HCT116 (cell line): Measurements from ENCODE around the gene MYLK. TPM values are rescaled to one million over a fixed set of nuclear protein-coding genes. Genes with fewer than 3 reads are reported as not detected.

Experiments
- ATAC-seq: fragments of 200-7000 bp; cut with Tn5 transposase; 2 replicates; pipeline ENCODE4 v1.9.1; 2020; ENCODE audit warnings: mild to moderate bottlenecking, moderate library complexity
- BruUV-seq: library from RNA; stranded (reverse); fragments of 400-500 nt; replicated peaks from 2 replicates; lab custom pipeline; 2021; lab: Mats Ljungman, UMichigan
- CTCF ChIA-PET: fragments of 300-600 bp; sonication (Branson Sonifier 250); formaldehyde crosslinking; loops from one replicate; lab custom pipeline; 2021; ENCODE audit warnings: antibody characterized with exemption; lab: Charles Lee
- POLR2A ChIA-PET: fragments of 300-600, 350-600 bp; sonication (Branson Sonifier 250); formaldehyde crosslinking; loops from one replicate; lab custom pipeline; 2021; ENCODE audit warnings: antibody characterized with exemption; lab: Charles Lee
- RAD21 ChIA-PET, 2 experiments: fragments of 300-600 bp; sonication (Branson Sonifier 250); formaldehyde crosslinking; loops; one replicate each; lab custom pipeline; 2023; ENCODE audit warnings: low total read pairs in 2 of 2; ENCODE audit not compliant: uncharacterized antibody in 2 of 2, unreplicated experiment in 2 of 2, low non-redundant PET in 1 of 2; lab: Charles Lee
- DNase-seq: peaks from one replicate; pipeline ENCODE4 v3.0.0-alpha.2; 2010; ENCODE audit warnings: low read depth, low spot score
- H2AFZ ChIP-seq: fragments of 200-600 bp; shearing (Covaris generic), sonication (generic); 2 replicates; pipeline ENCODE4 v1.6.1; 2017; ENCODE audit warnings: low read depth, mixed run types, mixed read lengths, antibody characterized with exemption, low read length; ENCODE audit not compliant: poor library complexity, severe bottlenecking
- H3K27ac ChIP-seq: 2 replicates; pipeline ENCODE4 v1.5.1; 2012; ENCODE audit warnings: low read depth, low read length
- H3K27me3 ChIP-seq: fragments of 200-600 bp; sonication (generic); 2 replicates; pipeline ENCODE4 v1.6.1; 2016; ENCODE audit warnings: mixed run types, low read length, mixed read lengths; ENCODE audit not compliant: insufficient read depth
- H3K36me3 ChIP-seq, 2 experiments: fragments of 200-500 bp in 1 of 2; fragments of 200-600 bp in 1 of 2; sonication (Bioruptor generic) in 1 of 2; sonication (generic) in 1 of 2; 2 replicates each; pipeline versions ENCODE4 v1.5.1 to v1.6.1; 2014 to 2016; ENCODE audit warnings: low read length in 2 of 2, inconsistent platforms in 1 of 2, mixed read lengths in 1 of 2, mixed run types in 1 of 2; ENCODE audit not compliant: insufficient read depth in 2 of 2, control insufficient read depth in 1 of 2
- H3K4me1 ChIP-seq, 2 experiments: fragments of 200-600 bp in 1 of 2; sonication (generic) in 1 of 2; 2 replicates each; pipeline versions ENCODE4 v1.5.1 to v1.6.1; 2012 to 2017; ENCODE audit warnings: low read length in 2 of 2, inconsistent platforms in 1 of 2, mild to moderate bottlenecking in 1 of 2, mixed read lengths in 1 of 2, mixed run types in 1 of 2, moderate library complexity in 1 of 2; ENCODE audit not compliant: insufficient read depth in 2 of 2, control insufficient read depth in 1 of 2
- H3K4me2 ChIP-seq: fragments of 200-600 bp; sonication (generic); 2 replicates; pipeline ENCODE4 v1.6.1; 2017; ENCODE audit warnings: mixed run types, low read length, mixed read lengths
- H3K4me3 ChIP-seq, 2 experiments: fragments of 200-600 bp in 1 of 2; sonication (generic) in 1 of 2; replicated peaks in 1 of 2; 2 replicates each; pipeline ENCODE4 v1.5.1; 2011 to 2016; ENCODE audit warnings: low read length in 2 of 2, control low read depth in 1 of 2, low read depth in 1 of 2, mild to moderate bottlenecking in 1 of 2, mixed read lengths in 1 of 2, mixed run types in 1 of 2
- H3K79me2 ChIP-seq: fragments of 200-600 bp; sonication (generic); 2 replicates; pipeline ENCODE4 v1.6.1; 2017; ENCODE audit warnings: mild to moderate bottlenecking, mixed run types, low read length, moderate library complexity, mixed read lengths; ENCODE audit not compliant: insufficient read depth
- H3K9ac ChIP-seq: fragments of 200-600 bp; sonication (generic); 2 replicates; pipeline ENCODE4 v1.6.1; 2016; ENCODE audit warnings: low read length, mixed read lengths
- H3K9me2 ChIP-seq: fragments of 200-600 bp; sonication (generic), shearing (Covaris generic); 2 replicates; pipeline ENCODE4 v1.6.1; 2017; ENCODE audit warnings: mixed run types, mild to moderate bottlenecking, moderate library complexity; ENCODE audit not compliant: insufficient read depth
- H3K9me3 ChIP-seq, 2 experiments: fragments of 200-500 bp in 1 of 2; fragments of 200-600 bp in 1 of 2; sonication (Bioruptor generic) in 1 of 2; sonication (generic) in 1 of 2; 2 replicates each; pipeline ENCODE4 v1.6.1; 2014 to 2017; ENCODE audit warnings: low read length in 2 of 2, mixed read lengths in 2 of 2, inconsistent platforms in 1 of 2, low read depth in 1 of 2, mild to moderate bottlenecking in 1 of 2, mixed run types in 1 of 2, moderate library complexity in 1 of 2; ENCODE audit not compliant: control insufficient read depth in 1 of 2, insufficient read depth in 1 of 2
- H4K20me1 ChIP-seq: fragments of 200-600 bp; sonication (generic), shearing (Covaris generic); 2 replicates; pipeline ENCODE4 v1.6.1; 2017; ENCODE audit warnings: mixed run types, mild to moderate bottlenecking, moderate library complexity; ENCODE audit not compliant: insufficient read depth
- ATF3 ChIP-seq: IDR thresholded peaks from 2 replicates; pipeline ENCODE4 v1.6.1; 2012
- CBX3 ChIP-seq: IDR thresholded peaks from 2 replicates; pipeline ENCODE4 v1.6.1; 2012; ENCODE audit warnings: low read depth
- CEBPB ChIP-seq: IDR thresholded peaks from 2 replicates; pipeline ENCODE4 v1.6.1; 2012; ENCODE audit warnings: low read depth
- CTCF ChIP-seq, 3 experiments: fragments of 200-600 bp in 1 of 3; sonication (generic) in 1 of 3; IDR thresholded peaks in 2 of 3; conservative IDR thresholded peaks in 1 of 3; 2 replicates each; pipeline ENCODE4 v1.5.1; 2012 to 2017; ENCODE audit warnings: low read depth in 2 of 3, low read length in 2 of 3, antibody characterized with exemption in 1 of 3, borderline replicate concordance in 1 of 3, control low read depth in 1 of 3, mild to moderate bottlenecking in 1 of 3, mixed read lengths in 1 of 3, mixed run types in 1 of 3, moderate library complexity in 1 of 3; ENCODE audit not compliant: insufficient read depth in 1 of 3
- EGR1 ChIP-seq: IDR thresholded peaks from 2 replicates; pipeline ENCODE4 v1.6.1; 2012; ENCODE audit warnings: low read depth
- ELF1 ChIP-seq: IDR thresholded peaks from 2 replicates; pipeline ENCODE4 v1.6.1; 2012; ENCODE audit warnings: low read depth, borderline replicate concordance
- EZH2 ChIP-seq: fragments of 200-600 bp; sonication (generic); IDR thresholded peaks from 2 replicates; pipeline ENCODE4 v1.6.1; 2017; ENCODE audit warnings: antibody characterized with exemption, mixed run types
- EZH2phosphoT487 ChIP-seq: fragments of 200-600 bp; IDR thresholded peaks from 2 replicates; pipeline ENCODE4 v1.6.1; 2018; ENCODE audit warnings: antibody characterized with exemption, borderline replicate concordance
- FOSL1 ChIP-seq: IDR thresholded peaks from 2 replicates; pipeline ENCODE4 v1.6.1; 2012; ENCODE audit warnings: low read depth
- JUND ChIP-seq: IDR thresholded peaks from 2 replicates; pipeline ENCODE4 v1.6.1; 2012
- POLR2A ChIP-seq: IDR thresholded peaks from 2 replicates; pipeline ENCODE4 v1.7.0; 2011; ENCODE audit warnings: borderline replicate concordance; ENCODE audit not compliant: insufficient read depth, insufficient read length; ENCODE audit errors: extremely low read depth
- POLR2AphosphoS5 ChIP-seq: IDR thresholded peaks from 2 replicates; pipeline ENCODE4 v1.6.1; 2011; ENCODE audit warnings: mild to moderate bottlenecking, low read depth, low read length, moderate library complexity
- RAD21 ChIP-seq: IDR thresholded peaks from 2 replicates; pipeline ENCODE4 v1.6.1; 2012; ENCODE audit warnings: low read depth, mild to moderate bottlenecking
- SIN3A ChIP-seq: IDR thresholded peaks from 2 replicates; pipeline ENCODE4 v1.6.1; 2012; ENCODE audit warnings: low read depth
- SP1 ChIP-seq: IDR thresholded peaks from 2 replicates; pipeline ENCODE4 v1.6.1; 2012; ENCODE audit warnings: low read depth
- SRF ChIP-seq: IDR thresholded peaks from 2 replicates; pipeline ENCODE4 v1.6.1; 2012; ENCODE audit warnings: low read depth
- ZBTB33 ChIP-seq: IDR thresholded peaks from 2 replicates; pipeline ENCODE4 v1.6.1; 2011; ENCODE audit warnings: mild to moderate bottlenecking, low read length, moderate library complexity; ENCODE audit not compliant: insufficient replicate concordance; ENCODE audit errors: extremely low read depth
- ZFX ChIP-seq: fragments of 450-650 bp; IDR thresholded peaks from 2 replicates; pipeline ENCODE4 v1.6.1; 2017
- ZNF274 ChIP-seq: fragments of 200-500 bp; sonication (Bioruptor generic); IDR thresholded peaks from 2 replicates; pipeline ENCODE4 v1.6.1; 2014; ENCODE audit warnings: mild to moderate bottlenecking, low read depth, low read length, inconsistent platforms
- intact Hi-C: fragments of 100-400 bp; cut with micrococcal nuclease; formaldehyde crosslinking; loops from 2 replicates; pipeline ENCODE4 v1.10.0; 2022
- total RNA-seq: library from RNA; stranded (reverse); gene quantifications from one replicate; pipeline ENCODE4 v1.2.1, GENCODE V29; 2021; ENCODE audit not compliant: unreplicated experiment

MYLK gene
- total RNA-seq, 1 experiment from 2014 or later: 3.8 TPM

GRCh38 chr3:123648696-123649405, 235.3 kb downstream of the MYLK start:
- Histone ChIP-seq H3K9ac (no peak overlapping the region), H3K79me2 (no peaks in the 10 kb centered on the region), H3K4me1 (no peaks in the 10 kb centered on the region), H2AFZ (no peak overlapping the region), H3K9me3 (no peaks in the 10 kb centered on the region), H3K27ac (no peak overlapping the region), H3K27me3 (no peaks in the 10 kb centered on the region), H3K4me2 (no peak overlapping the region), H3K9me2 (no peaks in the 10 kb centered on the region), H3K36me3 (no peaks in the 10 kb centered on the region), H4K20me1 (no peaks in the 10 kb centered on the region), H3K4me3 (no peak overlapping the region)
- BruUV-seq: no TSS peak
- intact Hi-C loops: loop anchor here (10.0 kb wide), 1 partner anchor 906 kb away; no protein-coding TSS in a partner anchor
- ChIA-PET CTCF (no interaction called here), RAD21 (no interaction called here), POLR2A (no interaction called here)
- no peak for ATAC-seq
- DNase-seq: no peak
- TF ChIP-seq JUND (no peak), RAD21 (no peak), SIN3A (no peak), POLR2AphosphoS5 (no peak), ATF3 (no peak), EZH2phosphoT487 (no peak), FOSL1 (no peak), ELF1 (no peak), SRF (no peak), POLR2A (no peak), SP1 (no peak), ZNF274 (no peak), EZH2 (no peak), ZBTB33 (no peak), CEBPB (no peak), CTCF (IDR thresholded peaks at IDR 0.05 in 2 of 3, conservative IDR thresholded peaks at IDR 0.05 in 1 of 3; ENCODE audit: borderline replicate concordance in 1 of 3, insufficient read depth in 1 of 3, low read depth in 2 of 3, low read length in 2 of 3) (no peak), CBX3 (no peak), ZFX (no peak), EGR1 (no peak)
